Ectodermal cell (in vitro differentiated cells): Measurements from ENCODE around the gene SCGB1D1.

ENCODE experiments used
- H3K27ac ChIP-seq: 2 replicates; pipeline ENCODE4 v1.7.0; 2013; ENCODE audit warnings: mild to moderate bottlenecking, low read depth, low read length; ENCODE audit not compliant: insufficient read depth, poor library complexity, severe bottlenecking
- H3K27me3 ChIP-seq: 2 replicates; pipeline ENCODE4 v1.7.0; 2013; ENCODE audit warnings: mild to moderate bottlenecking, low read length; ENCODE audit not compliant: insufficient read depth, control insufficient read depth, poor library complexity, severe bottlenecking
- H3K36me3 ChIP-seq: one replicate; pipeline ENCODE4 v1.7.0; 2013; ENCODE audit warnings: low read length; ENCODE audit not compliant: control insufficient read depth, insufficient read depth
- H3K4me1 ChIP-seq: one replicate; pipeline ENCODE4 v1.7.0; 2013; ENCODE audit warnings: low read length; ENCODE audit not compliant: control insufficient read depth, insufficient read depth
- H3K4me3 ChIP-seq: 2 replicates; pipeline ENCODE4 v1.7.0; 2013; ENCODE audit warnings: low read depth, low read length, control low read depth; ENCODE audit not compliant: insufficient read depth
- H3K9me3 ChIP-seq: 2 replicates; pipeline ENCODE4 v1.7.0; 2013; ENCODE audit warnings: mild to moderate bottlenecking, low read length, moderate library complexity; ENCODE audit not compliant: control insufficient read depth
- WGBS, 2 experiments: methylation state at CpG; one replicate each; pipeline ENCODE4 v1.1.7; 2013; ENCODE audit warnings: missing lambda C conversion rate in 2 of 2; 5-methylcytosine and 5-hydroxymethylcytosine counted together

SCGB1D1 gene

DNA sequence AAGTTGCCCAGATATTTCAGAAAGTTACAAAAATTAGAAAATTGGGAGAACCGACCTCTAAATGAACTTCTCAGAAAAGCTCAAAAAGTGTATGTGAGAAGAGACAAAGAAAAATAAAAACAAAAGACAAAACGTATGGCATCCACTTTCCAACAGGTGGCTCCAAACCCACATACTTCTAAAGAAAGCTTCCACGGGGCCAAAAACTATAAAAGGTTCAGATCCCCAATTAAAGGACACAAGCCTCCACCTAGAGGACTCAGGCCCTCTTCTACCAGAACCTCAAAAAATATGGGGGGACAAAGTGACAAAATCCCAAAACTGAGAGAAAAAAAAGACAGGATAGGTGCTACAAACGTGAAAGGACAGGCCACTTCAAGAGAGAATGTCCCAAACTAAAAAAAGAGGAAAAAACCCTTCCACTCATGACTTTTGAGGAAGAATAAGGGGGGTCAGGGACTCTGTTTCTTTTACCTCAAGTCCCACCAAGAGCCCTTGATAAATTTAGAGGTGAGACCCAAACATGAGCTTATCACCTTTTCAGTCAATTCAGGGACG is 27.3 kb downstream of the SCGB1D1 start:
- Histone ChIP-seq H3K27ac (no peak overlapping the region), H3K27me3 (no peaks in the 10 kb centered on the region), H3K9me3 (no peaks in the 10 kb centered on the region), H3K4me1 (no peaks in the 10 kb centered on the region), H3K4me3 (no peak overlapping the region), H3K36me3 (no peaks in the 10 kb centered on the region)
- 54 to 60% methylated on average over 5 of the region's 5 CpGs for WGBS, 2 experiments

DNA sequence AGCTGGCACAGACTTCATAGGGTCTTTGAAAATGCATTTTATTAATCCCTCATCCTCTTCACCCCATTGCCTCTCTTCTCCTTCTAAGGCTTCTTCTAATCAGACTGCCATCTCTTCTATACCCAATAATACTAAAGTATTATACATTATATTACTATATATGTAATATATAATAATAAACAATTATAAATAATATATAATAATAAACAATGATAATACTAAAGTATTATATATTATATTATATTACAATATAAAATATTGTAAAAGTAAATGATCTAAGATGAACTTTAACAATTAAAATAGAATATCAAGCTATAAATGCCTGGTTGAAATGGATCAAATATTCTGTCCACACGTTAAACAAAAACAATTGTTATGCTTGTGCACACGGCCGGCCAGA is 31.5 kb downstream of the SCGB1D1 start:
- Histone ChIP-seq H3K27me3 (no peaks in the 10 kb centered on the region), H3K9me3 (peaks cover 5% of the 10 kb centered on the region), H3K4me1 (no peaks in the 10 kb centered on the region), H3K27ac (no peak overlapping the region), H3K4me3 (no peak overlapping the region), H3K36me3 (no peaks in the 10 kb centered on the region)
- 97% methylated on average over 3 of the region's 3 CpGs for WGBS, 2 experiments

DNA sequence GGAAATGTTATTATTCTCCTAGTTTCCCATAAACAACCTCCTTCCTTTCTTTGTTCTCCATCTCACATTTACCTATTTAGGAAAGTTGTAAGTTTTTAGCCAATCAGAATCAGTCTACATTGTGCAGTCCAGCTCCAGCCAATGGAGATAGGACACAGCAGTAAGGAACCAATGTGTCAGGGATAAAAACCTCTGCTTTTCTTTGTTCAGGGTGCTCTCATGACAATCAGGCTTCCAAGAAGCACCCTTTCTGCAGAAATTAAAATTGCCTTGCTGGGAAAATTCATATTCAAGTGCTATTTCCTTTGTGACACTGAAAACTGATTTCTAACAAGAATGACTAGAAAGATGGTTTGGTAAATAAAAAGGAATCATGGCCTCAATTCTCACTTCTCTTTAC is 33.1 kb downstream of the SCGB1D1 start:
- Histone ChIP-seq H3K27ac (no peak overlapping the region), H3K36me3 (no peaks in the 10 kb centered on the region), H3K4me3 (no peak overlapping the region), H3K4me1 (no peaks in the 10 kb centered on the region), H3K9me3 (peaks cover 5% of the 10 kb centered on the region), H3K27me3 (no peaks in the 10 kb centered on the region)

DNA sequence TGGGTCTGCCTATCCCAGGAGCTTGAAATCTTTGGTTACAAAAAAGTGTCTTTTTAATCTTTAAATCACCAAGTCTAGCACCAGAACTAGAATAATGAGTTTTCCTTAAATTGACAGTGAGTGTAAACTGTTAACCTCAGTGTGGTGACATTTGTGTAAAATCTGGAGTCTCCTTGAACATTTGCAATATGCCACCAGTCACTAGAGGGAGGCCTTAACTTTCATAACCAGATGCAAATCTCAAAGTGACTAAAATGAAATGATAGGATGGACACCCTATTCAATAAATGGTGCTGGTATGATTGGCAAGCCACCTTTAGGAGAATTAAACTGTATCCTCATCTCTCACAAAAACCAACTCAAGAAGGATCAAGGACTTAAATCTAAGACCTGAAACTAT is 43.7 kb downstream of the SCGB1D1 start:
- Histone ChIP-seq H3K4me1 (no peaks in the 10 kb centered on the region), H3K4me3 (no peak overlapping the region), H3K27ac (no peak overlapping the region), H3K9me3 (no peaks in the 10 kb centered on the region), H3K36me3 (no peaks in the 10 kb centered on the region), H3K27me3 (peaks cover 5% of the 10 kb centered on the region)

DNA sequence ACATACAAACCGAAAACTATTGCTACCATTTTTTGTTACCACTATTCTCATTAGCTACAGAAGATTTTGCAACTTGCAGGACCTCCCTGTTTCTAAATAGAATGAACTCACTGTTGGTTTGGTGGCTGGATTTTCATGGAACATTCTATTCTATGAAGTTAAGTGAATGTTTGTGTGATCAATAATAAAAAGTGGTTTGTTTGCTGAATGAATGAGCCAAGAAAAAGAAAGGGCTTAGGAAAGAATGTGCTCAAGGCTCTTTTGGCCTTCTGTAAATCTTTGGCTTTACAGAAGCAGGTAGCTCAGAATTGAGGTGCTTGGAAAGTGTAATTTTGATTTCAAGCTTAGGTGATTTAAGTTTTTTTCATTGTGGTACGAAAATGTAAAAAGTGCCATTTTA is 46.2 kb downstream of the SCGB1D1 start:
- 88 to 89% methylated on average over 1 to 2 of the region's 2 CpGs for WGBS, 2 experiments
- H3K27ac ChIP-seq: no peak overlapping the region
- no peaks in the 10 kb centered on the region for H3K36me3 ChIP-seq
- no peaks in the 10 kb centered on the region for H3K4me1 ChIP-seq
- no peaks in the 10 kb centered on the region for H3K9me3 ChIP-seq
- peaks cover 5% of the 10 kb centered on the region for H3K27me3 ChIP-seq
- H3K4me3 ChIP-seq: no peak overlapping the region

DNA sequence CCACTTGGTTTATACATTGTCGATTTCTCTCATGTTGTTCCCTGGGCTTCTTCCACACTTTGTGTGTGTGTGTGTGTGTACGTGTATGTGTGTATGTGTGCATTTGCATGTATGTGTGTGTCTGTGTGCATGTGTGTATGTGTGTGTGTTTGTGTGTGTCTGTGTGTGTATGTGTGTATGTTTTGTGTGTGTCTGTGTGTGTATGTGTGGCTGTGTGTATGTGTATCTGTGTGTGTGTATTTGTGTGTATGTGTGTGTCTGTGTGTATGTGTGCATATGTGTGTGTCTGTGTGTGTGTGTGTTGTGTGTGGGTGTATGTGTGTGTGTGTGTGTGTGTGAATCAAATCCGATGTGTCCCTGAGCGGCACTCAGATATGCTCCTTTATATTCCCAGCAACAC is 47.5 kb downstream of the SCGB1D1 start:
- Histone ChIP-seq H3K36me3 (no peaks in the 10 kb centered on the region), H3K4me3 (no peak overlapping the region), H3K27me3 (peaks cover 5% of the 10 kb centered on the region), H3K27ac (no peak overlapping the region), H3K9me3 (no peaks in the 10 kb centered on the region), H3K4me1 (no peaks in the 10 kb centered on the region)
- WGBS, 2 experiments: 69 to 75% methylated on average over 4 of the region's 4 CpGs

DNA sequence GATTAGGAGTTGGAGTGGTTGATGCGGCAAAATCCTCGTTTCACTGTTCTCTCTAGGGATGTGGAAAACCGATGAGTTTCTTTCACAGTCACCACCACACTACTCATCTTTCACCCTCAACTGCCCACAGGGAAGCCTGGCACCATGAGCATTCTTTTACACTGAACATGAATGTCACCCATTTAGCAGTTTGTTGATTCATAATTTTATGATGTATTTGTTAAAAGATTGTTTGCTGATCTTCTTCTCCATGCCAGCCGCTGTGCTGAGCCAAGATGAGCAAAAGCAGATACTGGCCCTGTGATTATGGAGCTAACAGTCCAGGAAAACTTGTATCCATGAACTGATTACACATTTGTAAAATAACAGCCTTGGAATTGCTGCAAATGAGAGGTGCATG is 48.1 kb downstream of the SCGB1D1 start:
- no peak overlapping the region for H3K4me3 ChIP-seq
- no peaks in the 10 kb centered on the region for H3K4me1 ChIP-seq
- peaks cover 5% of the 10 kb centered on the region for H3K27me3 ChIP-seq
- no peak overlapping the region for H3K27ac ChIP-seq
- no peaks in the 10 kb centered on the region for H3K36me3 ChIP-seq
- WGBS, 2 experiments: 89 to 92% methylated on average over 4 of the region's 4 CpGs
- H3K9me3 ChIP-seq: no peaks in the 10 kb centered on the region

DNA sequence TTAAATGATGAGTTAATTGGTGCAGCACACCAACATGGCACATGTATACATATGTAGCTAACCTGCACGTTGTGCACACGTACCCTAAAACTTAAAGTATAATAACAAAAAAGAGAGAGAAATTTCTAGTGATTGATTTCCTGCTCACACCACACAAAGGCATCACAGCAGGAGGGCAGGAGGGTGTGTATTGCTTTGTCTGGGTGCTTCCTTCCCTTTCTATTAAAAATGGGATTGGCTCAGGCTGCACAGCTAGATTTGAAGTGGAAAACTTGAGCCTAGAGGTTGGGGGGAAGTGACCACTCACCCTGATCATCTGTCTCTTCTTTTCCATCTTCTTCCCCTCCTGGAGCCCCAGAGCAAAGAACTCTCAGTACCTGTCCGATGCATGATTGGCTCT is 51.1 kb downstream of the SCGB1D1 start:
- 89 to 92% methylated on average over 3 of the region's 3 CpGs for WGBS, 2 experiments
- H3K4me3 ChIP-seq: no peak overlapping the region
- no peaks in the 10 kb centered on the region for H3K4me1 ChIP-seq
- peaks cover 5% of the 10 kb centered on the region for H3K27me3 ChIP-seq
- H3K36me3 ChIP-seq: no peaks in the 10 kb centered on the region
- no peak overlapping the region for H3K27ac ChIP-seq
- H3K9me3 ChIP-seq: no peaks in the 10 kb centered on the region

DNA sequence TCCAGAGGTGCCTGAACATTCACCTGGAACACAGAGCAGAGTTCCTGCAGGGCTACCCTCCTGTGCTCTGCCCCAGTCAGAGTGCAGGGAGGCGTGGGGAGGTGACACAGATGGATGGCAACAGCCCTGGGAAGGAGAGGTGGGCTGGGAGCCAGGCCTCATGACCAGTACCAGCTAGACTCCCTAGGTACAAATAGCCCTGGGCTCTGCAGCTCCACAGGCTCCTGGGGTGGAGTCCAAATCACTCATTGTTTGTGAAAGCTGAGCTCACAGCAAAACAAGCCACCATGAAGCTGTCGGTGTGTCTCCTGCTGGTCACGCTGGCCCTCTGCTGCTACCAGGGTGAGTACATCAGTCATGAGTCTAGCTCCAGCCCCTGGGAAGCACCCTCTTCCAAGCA is 52.0 kb downstream of the SCGB1D1 start, which contains the start of gene SCGB1D2:
Gene SCGB1D2, plus strand, starts transcription at position 219 of the 400 bp plus-strand sequence. Its CDS starts 69 bp downstream, at position 288.
- no peaks in the 10 kb centered on the region for H3K4me1 ChIP-seq
- H3K27ac ChIP-seq: no peak within 1 kb of the TSS
- WGBS, 2 experiments: 38 to 49% methylated on average over 3 of the region's 3 CpGs

More for the DNA sequence above, 52.0 kb downstream of the SCGB1D1 start, which contains the start of gene SCGB1D2:
- no peaks in the 10 kb centered on the region for H3K36me3 ChIP-seq
- no peak within 1 kb of the TSS for H3K4me3 ChIP-seq
- no peaks in the 10 kb centered on the region for H3K9me3 ChIP-seq
- H3K27me3 ChIP-seq: peaks cover 5% of the 10 kb centered on the region
